BJ (cell line): ENCODE measurements around the gene GBX1. TPM values are rescaled to one million over a fixed set of nuclear protein-coding genes. Genes with fewer than 3 reads are reported as not detected.

Source experiments
- CTCF ChIA-PET: fragments of 350-600 bp; formaldehyde crosslinking; extraction: SDS; loops from one replicate; lab custom pipeline; 2021; ENCODE audit warnings: antibody characterized with exemption, inconsistent platforms; lab: Yijun Ruan, JAX
- POLR2A ChIA-PET: fragments of 300-600 bp; sonication (Branson Sonifier 250); formaldehyde crosslinking; extraction: SDS; loops from one replicate; lab custom pipeline; 2021; ENCODE audit warnings: antibody characterized with exemption; lab: Charles Lee
- DNase-seq: peaks from one replicate; pipeline ENCODE4 v3.0.0-alpha.2; 2011; ENCODE audit warnings: low read depth
- H3K27me3 ChIP-seq: 2 replicates; pipeline ENCODE4 v1.6.0; 2011; ENCODE audit warnings: low read length; ENCODE audit not compliant: control insufficient read depth, insufficient read depth
- H3K36me3 ChIP-seq: 2 replicates; pipeline ENCODE4 v1.5.1; 2011; ENCODE audit warnings: low read length; ENCODE audit not compliant: control insufficient read depth, insufficient read depth
- H3K4me3 ChIP-seq: 2 replicates; pipeline ENCODE4 v1.5.1; 2011; ENCODE audit warnings: low read depth, mild to moderate bottlenecking, control low read depth, low read length
- CTCF ChIP-seq: IDR thresholded peaks from 2 replicates; pipeline ENCODE4 v1.5.1; 2011; ENCODE audit warnings: low read depth, mild to moderate bottlenecking, control low read depth, inconsistent platforms, low read length, moderate library complexity; ENCODE audit not compliant: insufficient read depth
- polyA plus RNA-seq: library from polyadenylated mRNA; depleted of rRNA; stranded (reverse); fragments of >200 nt; gene quantifications from 2 replicates; pipeline ENCODE4 v1.2.3, GENCODE V29; 2011

The GBX1 gene
- polyA plus RNA-seq, 1 experiment: not detected

- no peak for TF ChIP-seq CTCF
- Histone ChIP-seq H3K36me3 (no peaks in the 10 kb centered on the region), H3K27me3 (peaks cover 13% of the 10 kb centered on the region), H3K4me3 (no peak overlapping the region)
- ChIA-PET CTCF (no interaction called here), POLR2A (no interaction called here)
- DNase-seq: no peak
Measured at GRCh38 chr7:151206914-151207313, 39.4 kb upstream of the GBX1 start.

- Histone ChIP-seq H3K27me3 (peaks cover 16% of the 10 kb centered on the region), H3K4me3 (no peak overlapping the region), H3K36me3 (no peaks in the 10 kb centered on the region)
- ChIA-PET CTCF (interaction anchor here (1.2 kb wide), 1 partner anchor 11 kb away, joined by 3 read pairs; no protein-coding TSS in a partner anchor), POLR2A (no interaction called here)
- TF ChIP-seq CTCF: no peak
- DNase-seq: no peak
Measured at GRCh38 chr7:151205730-151206129, 38.2 kb upstream of the GBX1 start.

DNA sequence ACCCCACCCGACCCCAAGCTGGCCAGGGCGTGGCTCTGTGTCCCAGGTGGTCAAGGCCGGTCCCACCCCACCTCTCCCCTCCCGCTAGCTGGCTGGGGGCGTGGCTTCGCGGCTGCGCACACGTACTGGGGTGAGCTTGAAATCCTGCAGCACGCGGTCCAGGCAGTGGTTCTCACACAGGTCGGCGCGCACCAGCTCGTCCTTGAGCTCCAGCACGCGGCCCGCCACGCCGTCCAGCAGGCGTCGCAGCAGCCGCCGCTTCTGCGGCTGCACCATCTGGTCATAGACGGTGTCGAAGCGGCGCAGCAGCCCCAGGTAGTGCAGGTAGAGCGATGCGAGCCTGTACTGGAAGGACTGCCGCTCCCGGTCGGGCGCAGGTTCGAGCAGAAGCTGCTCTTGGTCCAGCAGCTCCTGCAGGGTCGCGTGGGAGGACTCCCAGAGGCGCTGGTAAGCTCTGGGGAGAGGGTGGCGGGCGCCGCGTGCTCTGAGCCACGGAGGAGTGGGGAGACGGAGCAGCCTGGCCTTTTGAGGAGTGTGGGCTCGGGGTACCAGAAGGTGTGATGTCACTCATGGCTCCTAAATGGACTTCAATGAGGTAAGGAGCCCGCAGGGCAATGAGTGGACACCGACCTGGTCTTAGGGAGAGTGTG is 37.0 kb upstream of the GBX1 start:
- no peaks in the 10 kb centered on the region for H3K36me3 ChIP-seq
- H3K27me3 ChIP-seq: peaks cover 18% of the 10 kb centered on the region
- no peak for DNase-seq
- 0 out of 2 replicates have a peak, but pooled peaks have one; percentile 12 for TF ChIP-seq CTCF
- CTCF ChIA-PET: interaction anchor here (1.2 kb wide), 1 partner anchor 106 kb away, joined by 4 read pairs; no protein-coding TSS in a partner anchor
- H3K4me3 ChIP-seq: no peak overlapping the region
- POLR2A ChIA-PET: no interaction called here

DNA sequence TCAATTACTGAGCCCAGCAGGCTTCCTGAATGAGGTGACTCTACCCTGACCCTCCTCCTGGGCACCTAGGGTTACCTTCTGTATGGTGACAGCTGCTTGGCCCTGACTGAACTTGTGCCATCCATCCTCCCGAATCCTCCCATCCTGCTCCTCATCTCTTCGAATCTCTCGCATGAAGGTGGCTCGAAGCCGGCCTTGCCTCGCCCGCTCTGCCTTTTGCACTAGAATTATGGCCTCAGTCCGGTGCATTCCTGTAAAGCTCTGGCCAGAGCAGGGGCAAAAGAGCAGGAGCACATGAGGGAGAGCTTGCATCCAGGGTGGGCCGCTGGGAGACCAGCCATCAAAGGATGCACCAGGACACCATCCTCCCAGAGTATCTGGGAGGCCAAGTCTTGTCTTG is 35.3 kb upstream of the GBX1 start:
- DNase-seq: no peak
- Histone ChIP-seq H3K4me3 (no peak overlapping the region), H3K36me3 (no peaks in the 10 kb centered on the region), H3K27me3 (peaks cover 27% of the 10 kb centered on the region)
- TF ChIP-seq CTCF: no peak
- POLR2A ChIA-PET: no interaction called here
- CTCF ChIA-PET: no interaction called here

DNA sequence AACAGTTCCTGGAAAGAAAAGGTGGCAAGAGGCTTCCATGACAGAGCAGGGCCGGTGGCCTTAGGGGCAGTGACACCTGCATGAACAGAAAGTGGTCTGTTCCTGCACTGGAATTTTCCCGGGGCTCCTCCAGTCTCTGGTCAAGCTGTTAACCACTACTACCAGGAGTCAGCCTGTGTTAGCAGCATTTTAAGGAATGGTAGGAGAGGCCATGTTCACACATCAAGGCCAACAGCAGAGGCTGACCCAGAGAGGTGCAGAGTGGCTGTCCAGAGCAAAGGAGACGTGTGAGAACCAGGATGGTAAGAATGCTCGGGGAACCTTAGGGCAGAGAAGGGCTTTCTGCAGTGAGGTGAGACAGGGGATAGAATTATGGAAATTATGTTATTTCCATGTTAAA is 34.3 kb upstream of the GBX1 start:
- ChIA-PET CTCF (no interaction called here), POLR2A (no interaction called here)
- Histone ChIP-seq H3K4me3 (no peak overlapping the region), H3K36me3 (no peaks in the 10 kb centered on the region), H3K27me3 (peaks cover 35% of the 10 kb centered on the region)
- TF ChIP-seq CTCF: no peak
- no peak for DNase-seq
